ENCODE data around the gene ASPHD1. TPM values are rescaled to one million over a fixed set of nuclear protein-coding genes. Genes with fewer than 3 reads are reported as not detected.

Gene ASPHD1
- total RNA-seq, 2 donors from 2014 or later: 1.3 TPM; not detected in 1

GRCh38 chr16:29892458-29892813, 7.9 kb upstream of the ASPHD1 start:
- Mint-ChIP-seq H3K4me3 (no peak overlapping the region), H3K4me1 (ENCODE audit: low read depth in 2 of 2) (peaks cover 0 to 2% of the 10 kb centered on the region in 2 donors), H3K9me3 (no peaks in the 10 kb centered on the region), H3K27me3 (peaks cover 5 to 8% of the 10 kb centered on the region in 2 donors), H3K27ac (no peak overlapping the region), H3K36me3 (no peaks in the 10 kb centered on the region)
- ATAC-seq: no peak
- DNase-seq (ENCODE audit: low spot score): no peak

GRCh38 chr16:29893553-29893952, 6.7 kb upstream of the ASPHD1 start:
- H3K27me3 Mint-ChIP-seq: peaks cover 15 to 17% of the 10 kb centered on the region in 2 donors
- no peaks in the 10 kb centered on the region for H3K9me3 Mint-ChIP-seq
- H3K4me3 Mint-ChIP-seq: no peak overlapping the region
- H3K4me1 Mint-ChIP-seq (ENCODE audit: low read depth in 2 of 2): peaks cover 0 to 6% of the 10 kb centered on the region in 2 donors
- DNase-seq (ENCODE audit: low spot score) (no peak), ATAC-seq (no peak)
- H3K36me3 Mint-ChIP-seq: no peaks in the 10 kb centered on the region
- no peak overlapping the region for H3K27ac Mint-ChIP-seq

GRCh38 chr16:29894352-29894751, 5.9 kb upstream of the ASPHD1 start:
- Mint-ChIP-seq H3K4me3 (no peak overlapping the region), H3K36me3 (no peaks in the 10 kb centered on the region), H3K27ac (no peak overlapping the region), H3K27me3 (peaks cover 17 to 21% of the 10 kb centered on the region in 2 donors), H3K9me3 (no peaks in the 10 kb centered on the region), H3K4me1 (ENCODE audit: low read depth in 2 of 2) (peaks cover 0 to 6% of the 10 kb centered on the region in 2 donors)
- DNase-seq (ENCODE audit: low spot score) (no peak), ATAC-seq (no peak)

DNA sequence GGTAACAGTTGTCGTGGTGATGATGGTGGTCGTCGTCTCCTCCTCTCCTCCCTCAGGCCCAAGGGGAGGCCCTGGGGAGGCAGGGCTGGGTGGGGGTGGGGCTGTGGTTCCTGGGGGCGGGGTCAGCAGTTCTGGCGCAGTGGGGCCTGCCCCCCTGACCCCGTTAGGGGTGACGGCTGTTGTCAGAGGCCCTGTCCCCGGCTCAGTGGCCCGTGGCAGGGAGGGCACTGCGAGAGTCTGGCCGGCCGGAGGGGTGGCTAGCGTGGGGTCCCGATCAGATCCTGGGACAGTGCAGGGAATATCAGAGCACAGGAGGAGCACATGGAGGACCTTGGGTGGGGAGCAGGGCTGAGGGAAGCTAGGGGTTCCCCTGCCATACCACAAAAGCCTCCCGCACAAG, 3.4 kb upstream of the ASPHD1 start:
- DNase-seq (ENCODE audit: low spot score): no peak
- no peaks in the 10 kb centered on the region for H3K36me3 Mint-ChIP-seq
- peaks cover 23 to 28% of the 10 kb centered on the region in 2 donors for H3K27me3 Mint-ChIP-seq
- peaks cover 7 to 13% of the 10 kb centered on the region in 2 donors for H3K4me1 Mint-ChIP-seq (ENCODE audit: low read depth in 2 of 2)
- H3K4me3 Mint-ChIP-seq: no peak overlapping the region
- no peak overlapping the region for H3K27ac Mint-ChIP-seq
- H3K9me3 Mint-ChIP-seq: no peaks in the 10 kb centered on the region
- ATAC-seq: no peak

DNA sequence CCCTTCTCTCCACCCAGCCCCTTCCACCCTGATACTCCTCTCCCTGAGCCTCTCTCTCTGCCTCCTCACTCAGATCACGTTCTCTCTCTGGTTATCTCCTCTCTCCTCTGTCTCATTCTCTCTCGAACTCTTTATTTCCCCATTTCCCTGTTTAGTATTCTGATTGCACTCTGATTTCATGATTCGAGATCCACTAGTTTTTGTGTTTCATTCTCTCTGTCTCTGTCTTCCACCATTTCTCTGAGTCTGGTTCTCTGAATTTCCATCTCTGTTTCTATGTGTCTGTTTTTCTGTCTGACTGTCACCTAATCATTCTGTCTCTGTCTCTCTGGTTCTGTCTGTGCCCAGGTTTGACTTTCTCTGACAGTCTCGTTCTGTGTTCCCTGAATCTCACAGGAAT, 3.0 kb upstream of the ASPHD1 start:
- ATAC-seq: no peak
- no peak overlapping the region for H3K4me3 Mint-ChIP-seq

GRCh38 chr16:29898135-29898803, 2.0 kb upstream of the ASPHD1 start:
- no peak for ATAC-seq
- H3K4me3 Mint-ChIP-seq: no peak overlapping the region
- H3K27ac Mint-ChIP-seq: no peak overlapping the region
- H3K36me3 Mint-ChIP-seq: no peaks in the 10 kb centered on the region
- H3K27me3 Mint-ChIP-seq: peaks cover 23 to 32% of the 10 kb centered on the region in 2 donors
- H3K4me1 Mint-ChIP-seq (ENCODE audit: low read depth in 2 of 2): peaks cover 7 to 13% of the 10 kb centered on the region in 2 donors
- no peaks in the 10 kb centered on the region for H3K9me3 Mint-ChIP-seq
- DNase-seq (ENCODE audit: low spot score): no peak

More for the DNA sequence above, 3.0 kb upstream of the ASPHD1 start:
- Mint-ChIP-seq H3K4me1 (ENCODE audit: low read depth in 2 of 2) (peaks cover 7 to 13% of the 10 kb centered on the region in 2 donors), H3K36me3 (no peaks in the 10 kb centered on the region), H3K9me3 (no peaks in the 10 kb centered on the region), H3K27ac (no peak overlapping the region), H3K27me3 (peaks cover 23 to 32% of the 10 kb centered on the region in 2 donors)
- DNase-seq (ENCODE audit: low spot score): no peak

GRCh38 chr16:29898804-29899515, 1.3 kb upstream of the ASPHD1 start:
- H3K27ac Mint-ChIP-seq: no peak overlapping the region
- DNase-seq (ENCODE audit: low spot score): no peak
- H3K4me3 Mint-ChIP-seq: no peak overlapping the region
- H3K4me1 Mint-ChIP-seq (ENCODE audit: low read depth in 2 of 2): peaks cover 7 to 16% of the 10 kb centered on the region in 2 donors
- no peak for ATAC-seq
- H3K9me3 Mint-ChIP-seq: no peaks in the 10 kb centered on the region
- H3K27me3 Mint-ChIP-seq: peaks cover 23 to 32% of the 10 kb centered on the region in 2 donors
- H3K36me3 Mint-ChIP-seq: no peaks in the 10 kb centered on the region

DNA sequence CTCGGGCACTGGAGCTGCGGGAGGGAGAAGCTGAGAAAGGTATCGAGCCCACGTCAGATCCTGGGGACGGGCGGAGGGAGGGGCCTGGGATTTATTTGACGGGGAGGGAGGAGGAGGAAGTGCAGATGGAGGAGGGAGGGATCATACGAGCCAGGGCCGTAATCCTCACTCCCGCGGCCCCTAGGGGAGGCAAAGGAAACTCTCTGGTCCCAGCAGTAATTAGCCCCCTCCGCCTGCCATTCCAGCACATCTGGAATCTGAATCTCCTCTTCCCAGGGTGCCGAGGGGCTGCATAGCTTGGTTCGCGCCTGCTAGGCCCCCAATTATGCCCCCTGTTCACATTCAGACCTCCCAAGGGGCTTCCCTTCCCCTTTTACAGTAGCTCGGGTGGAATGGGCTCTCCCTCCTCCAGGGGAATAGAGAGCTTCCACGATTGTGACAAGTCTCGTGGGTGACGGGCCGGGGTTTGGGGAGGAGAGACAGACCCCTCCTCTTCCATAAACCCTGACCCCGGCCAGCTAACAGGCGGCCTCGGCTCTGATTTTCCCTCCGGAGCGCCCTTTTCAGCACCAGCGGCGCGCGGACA, 679 bp upstream of the ASPHD1 start, which contains the start of gene SEZ6L2:
Gene SEZ6L2 (minus strand): TSS at position 35 of the 586 bp plus-strand sequence. CDS start 531 bp downstream, outside the sequence.
- Mint-ChIP-seq H3K27ac (no peak within 1 kb of the TSS), H3K4me1 (ENCODE audit: low read depth in 2 of 2) (peaks cover 7 to 16% of the 10 kb centered on the region in 2 donors), H3K4me3 (peak within 1 kb of the TSS; percentile 74), H3K9me3 (no peaks in the 10 kb centered on the region), H3K36me3 (no peaks in the 10 kb centered on the region), H3K27me3 (peaks cover 23 to 32% of the 10 kb centered on the region in 2 donors)
- DNase-seq (ENCODE audit: low spot score): peak; percentile 81
- ATAC-seq: no peak

GRCh38 chr16:29900888-29901606, 759 bp downstream of the ASPHD1 start:
- no peak overlapping the region for H3K27ac Mint-ChIP-seq
- peaks cover 23 to 32% of the 10 kb centered on the region in 2 donors for H3K27me3 Mint-ChIP-seq
- no peak for DNase-seq (ENCODE audit: low spot score)
- peaks cover 7 to 16% of the 10 kb centered on the region in 2 donors for H3K4me1 Mint-ChIP-seq (ENCODE audit: low read depth in 2 of 2)
- no peaks in the 10 kb centered on the region for H3K9me3 Mint-ChIP-seq
- ATAC-seq: no peak
- H3K36me3 Mint-ChIP-seq: no peaks in the 10 kb centered on the region
- H3K4me3 Mint-ChIP-seq: peak overlapping the region; percentile 74

DNA sequence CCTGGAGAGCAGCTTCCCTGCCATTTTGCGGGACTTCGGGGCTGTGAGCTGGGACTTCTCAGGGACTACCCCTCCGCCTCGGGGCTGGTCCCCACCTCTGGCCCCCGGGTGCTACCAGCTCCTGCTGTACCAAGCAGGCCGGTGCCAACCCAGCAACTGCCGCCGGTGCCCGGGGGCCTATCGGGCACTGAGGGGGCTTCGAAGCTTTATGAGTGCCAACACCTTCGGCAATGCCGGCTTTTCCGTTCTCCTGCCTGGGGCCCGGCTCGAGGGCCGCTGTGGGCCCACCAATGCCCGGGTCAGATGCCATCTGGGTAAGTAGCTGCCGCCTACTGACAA, 1.3 kb downstream of the ASPHD1 start:
- H3K4me3 Mint-ChIP-seq: peak overlapping the region; percentile 37
- peaks cover 21 to 32% of the 10 kb centered on the region in 2 donors for H3K27me3 Mint-ChIP-seq
- H3K4me1 Mint-ChIP-seq (ENCODE audit: low read depth in 2 of 2): peaks cover 7 to 16% of the 10 kb centered on the region in 2 donors

GRCh38 chr16:29903590-29903989, 3.3 kb downstream of the ASPHD1 start:
- peaks cover 7 to 12% of the 10 kb centered on the region in 2 donors for H3K4me1 Mint-ChIP-seq (ENCODE audit: low read depth in 2 of 2)

More for the DNA sequence above, 1.3 kb downstream of the ASPHD1 start:
- Mint-ChIP-seq H3K36me3 (no peaks in the 10 kb centered on the region), H3K9me3 (no peaks in the 10 kb centered on the region), H3K27ac (no peak overlapping the region)
- DNase-seq (ENCODE audit: low spot score) (no peak), ATAC-seq (no peak)

GRCh38 chr16:29904947-29905346, 4.7 kb downstream of the ASPHD1 start:
- Mint-ChIP-seq H3K4me3 (no peak overlapping the region), H3K9me3 (no peaks in the 10 kb centered on the region), H3K4me1 (ENCODE audit: low read depth in 2 of 2) (peaks cover 7 to 12% of the 10 kb centered on the region in 2 donors), H3K27ac (no peak overlapping the region), H3K27me3 (peaks cover 6 to 11% of the 10 kb centered on the region in 2 donors), H3K36me3 (no peaks in the 10 kb centered on the region)
- ATAC-seq (no peak), DNase-seq (ENCODE audit: low spot score) (no peak)

More at GRCh38 chr16:29903590-29903989, 3.3 kb downstream of the ASPHD1 start:
- H3K9me3 Mint-ChIP-seq: no peaks in the 10 kb centered on the region
- no peaks in the 10 kb centered on the region for H3K36me3 Mint-ChIP-seq
- no peak for DNase-seq (ENCODE audit: low spot score)
- ATAC-seq: no peak
- peaks cover 8 to 17% of the 10 kb centered on the region in 2 donors for H3K27me3 Mint-ChIP-seq
- H3K27ac Mint-ChIP-seq: no peak overlapping the region
- no peak overlapping the region for H3K4me3 Mint-ChIP-seq

- H3K9me3 Mint-ChIP-seq: no peaks in the 10 kb centered on the region
- ATAC-seq: no peak
- no peak overlapping the region for H3K27ac Mint-ChIP-seq
These were observed 5.4 kb downstream of the ASPHD1 start for GRCh38 chr16:29905668-29906067.

More at GRCh38 chr16:29905668-29906067, 5.4 kb downstream of the ASPHD1 start:
- H3K27me3 Mint-ChIP-seq: peaks cover 2 to 8% of the 10 kb centered on the region in 2 donors
- no peak for DNase-seq (ENCODE audit: low spot score)
- peaks cover 3 to 8% of the 10 kb centered on the region in 2 donors for H3K4me1 Mint-ChIP-seq (ENCODE audit: low read depth in 2 of 2)
- no peak overlapping the region for H3K4me3 Mint-ChIP-seq
- H3K36me3 Mint-ChIP-seq: no peaks in the 10 kb centered on the region
